HG02981 (cell line): ENCODE data around the gene THBS3.
"Not testable (repeated sequence)": the region's sequence is repeated elsewhere in the genome, so short reads cannot be mapped to it uniquely, and the experiment has no call there.

ENCODE experiments used
- ATAC-seq: cut with Tn5 transposase; IDR thresholded peaks from one replicate; pipeline ENCODE4 v1.9.1; 2021; ENCODE audit warnings: mild to moderate bottlenecking, moderate library complexity; ENCODE audit not compliant: unreplicated experiment

The THBS3 gene

GRCh38 chr1:155208541-155209311 is 1.0 kb upstream of the THBS3 start, which contains the start of gene MTX1:
Gene MTX1 (plus strand): TSS chr1:155208695. CDS start chr1:155208805, 110 bp downstream.
- peak; percentile 65 for ATAC-seq

GRCh38 chr1:155206891-155207805 is 549 bp downstream of the THBS3 start:
- ATAC-seq, result no peak

GRCh38 chr1:155205969-155206593 is 1.6 kb downstream of the THBS3 start:
- no peak for ATAC-seq

GRCh38 chr1:155205035-155205434 is 2.7 kb downstream of the THBS3 start:
- ATAC-seq, result no peak

- no peak for ATAC-seq
Measured at GRCh38 chr1:155202731-155203515, 4.8 kb downstream of the THBS3 start.

GRCh38 chr1:155202198-155202597 is 5.5 kb downstream of the THBS3 start:
- ATAC-seq, result no peak

- no peak for ATAC-seq
Measured at GRCh38 chr1:155200920-155201319, 6.8 kb downstream of the THBS3 start.

- ATAC-seq, result no peak
Measured at GRCh38 chr1:155199792-155200191, 7.9 kb downstream of the THBS3 start.

GRCh38 chr1:155198547-155198906 is 9.2 kb downstream of the THBS3 start:
- no peak for ATAC-seq

GRCh38 chr1:155197901-155198546 is 9.7 kb downstream of the THBS3 start:
- ATAC-seq, result no peak

- no peak for ATAC-seq
Measured at GRCh38 chr1:155196893-155197638, 10.6 kb downstream of the THBS3 start.

- ATAC-seq, result no peak
Measured at GRCh38 chr1:155196103-155196892, 11.4 kb downstream of the THBS3 start.

GRCh38 chr1:155195201-155196102 is 12.2 kb downstream of the THBS3 start:
- no peak for ATAC-seq

- ATAC-seq, result not testable (repeated sequence)
Measured at GRCh38 chr1:155193991-155194240, 13.8 kb downstream of the THBS3 start.

GRCh38 chr1:155193275-155193990 is 14.3 kb downstream of the THBS3 start:
- ATAC-seq, result peak; percentile 67

- ATAC-seq, result no peak
Measured at GRCh38 chr1:155192346-155193274, 15.1 kb downstream of the THBS3 start.
